ENCODE results near the gene GOLM1. TPM values are rescaled to one million over a fixed set of nuclear protein-coding genes. Genes with fewer than 3 reads are reported as not detected.

GOLM1 gene
- total RNA-seq, 4 donors from 2014 or later, result 1.8 to 2.6 (median 2.3) TPM

- intact Hi-C loops (cut with DNase I; ENCODE audit: low total_unique reads), result no loop called here
- TF ChIP-seq POLR2A (IDR thresholded peaks at IDR 0.05) (no peak), CTCF (IDR thresholded peaks at IDR 0.05 in 4 of 5, conservative IDR thresholded peaks at IDR 0.05 in 1 of 5) (no peak)
- no peak for DNase-seq
- in situ Hi-C loops (cut with MboI; ENCODE audit: low sequenced_read_pairs in 4 of 4), result no loop called here
- H3K4me3 ChIP-seq, result no peak overlapping the region
- peaks cover 0 to 13% of the 10 kb centered on the region in 2 donors for H3K4me1 ChIP-seq
- no peaks in the 10 kb centered on the region for H3K36me3 ChIP-seq
- no peaks in the 10 kb centered on the region for H3K9me3 ChIP-seq
- no peaks in the 10 kb centered on the region for H3K27me3 ChIP-seq
- ATAC-seq, result no peak
- H3K27ac ChIP-seq, result no peak overlapping the region
Observed at GRCh38 chr9:86122311-86122710, 23.0 kb upstream of the GOLM1 start.

GRCh38 chr9:86119457-86119856 is 20.1 kb upstream of the GOLM1 start:
- H3K36me3 ChIP-seq, result no peaks in the 10 kb centered on the region
- peaks cover 0 to 14% of the 10 kb centered on the region in 2 donors for H3K4me1 ChIP-seq
- in situ Hi-C loops (cut with MboI; ENCODE audit: low sequenced_read_pairs in 4 of 4), result no loop called here
- no peak for TF ChIP-seq CTCF (IDR thresholded peaks at IDR 0.05 in 4 of 5, conservative IDR thresholded peaks at IDR 0.05 in 1 of 5)
- no peak for TF ChIP-seq POLR2A (IDR thresholded peaks at IDR 0.05)
- no peak overlapping the region for H3K4me3 ChIP-seq
- no peak overlapping the region for H3K27ac ChIP-seq
- intact Hi-C loops (cut with DNase I; ENCODE audit: low total_unique reads), result no loop called here
- H3K9me3 ChIP-seq, result no peaks in the 10 kb centered on the region
- DNase-seq (no peak), ATAC-seq (no peak)
- H3K27me3 ChIP-seq, result no peaks in the 10 kb centered on the region

- peak in 1 of 2 donors; percentile 56 for ATAC-seq
- Histone ChIP-seq H3K4me3 (peak overlapping the region in 1 of 4 donors; percentile 15), H3K4me1 (peaks cover 0 to 14% of the 10 kb centered on the region in 2 donors), H3K36me3 (no peaks in the 10 kb centered on the region), H3K27me3 (no peaks in the 10 kb centered on the region), H3K27ac (no peak overlapping the region), H3K9me3 (no peaks in the 10 kb centered on the region)
- no peak for TF ChIP-seq POLR2A (IDR thresholded peaks at IDR 0.05)
- no peak for TF ChIP-seq CTCF (IDR thresholded peaks at IDR 0.05 in 4 of 5, conservative IDR thresholded peaks at IDR 0.05 in 1 of 5)
- in situ Hi-C loops (cut with MboI; ENCODE audit: low sequenced_read_pairs in 4 of 4) (no loop called here), intact Hi-C loops (cut with DNase I; ENCODE audit: low total_unique reads) (no loop called here)
- DNase-seq, result no peak
Observed at GRCh38 chr9:86116425-86116824, 17.1 kb upstream of the GOLM1 start.

GRCh38 chr9:86115886-86116285 is 16.5 kb upstream of the GOLM1 start:
- no peak for ATAC-seq
- in situ Hi-C loops (cut with MboI; ENCODE audit: low sequenced_read_pairs in 4 of 4), result no loop called here
- intact Hi-C loops (cut with DNase I; ENCODE audit: low total_unique reads), result no loop called here
- H3K36me3 ChIP-seq, result no peaks in the 10 kb centered on the region
- no peak overlapping the region for H3K4me3 ChIP-seq
- H3K9me3 ChIP-seq, result no peaks in the 10 kb centered on the region
- TF ChIP-seq POLR2A (IDR thresholded peaks at IDR 0.05), result no peak
- TF ChIP-seq CTCF (IDR thresholded peaks at IDR 0.05 in 4 of 5, conservative IDR thresholded peaks at IDR 0.05 in 1 of 5), result no peak
- H3K27me3 ChIP-seq, result no peaks in the 10 kb centered on the region
- DNase-seq, result no peak
- peaks cover 0 to 14% of the 10 kb centered on the region in 2 donors for H3K4me1 ChIP-seq
- H3K27ac ChIP-seq, result no peak overlapping the region

- intact Hi-C loops (cut with DNase I; ENCODE audit: low total_unique reads), result no loop called here
- Histone ChIP-seq H3K4me1 (peaks cover 0 to 9% of the 10 kb centered on the region in 2 donors), H3K36me3 (no peaks in the 10 kb centered on the region), H3K27ac (no peak overlapping the region), H3K27me3 (no peaks in the 10 kb centered on the region), H3K4me3 (no peak overlapping the region), H3K9me3 (no peaks in the 10 kb centered on the region)
- ATAC-seq (no peak), DNase-seq (no peak)
- TF ChIP-seq CTCF (IDR thresholded peaks at IDR 0.05 in 4 of 5, conservative IDR thresholded peaks at IDR 0.05 in 1 of 5) (no peak), POLR2A (IDR thresholded peaks at IDR 0.05) (no peak)
- in situ Hi-C loops (cut with MboI; ENCODE audit: low sequenced_read_pairs in 4 of 4), result no loop called here
Observed at GRCh38 chr9:86112057-86112456, 12.7 kb upstream of the GOLM1 start.
